ENCODE data around the gene SLC22A6.
"Not testable (repeated sequence)": the region's sequence is repeated elsewhere in the genome, so short reads cannot be mapped to it uniquely, and the experiment has no call there.

The SLC22A6 gene

DNA sequence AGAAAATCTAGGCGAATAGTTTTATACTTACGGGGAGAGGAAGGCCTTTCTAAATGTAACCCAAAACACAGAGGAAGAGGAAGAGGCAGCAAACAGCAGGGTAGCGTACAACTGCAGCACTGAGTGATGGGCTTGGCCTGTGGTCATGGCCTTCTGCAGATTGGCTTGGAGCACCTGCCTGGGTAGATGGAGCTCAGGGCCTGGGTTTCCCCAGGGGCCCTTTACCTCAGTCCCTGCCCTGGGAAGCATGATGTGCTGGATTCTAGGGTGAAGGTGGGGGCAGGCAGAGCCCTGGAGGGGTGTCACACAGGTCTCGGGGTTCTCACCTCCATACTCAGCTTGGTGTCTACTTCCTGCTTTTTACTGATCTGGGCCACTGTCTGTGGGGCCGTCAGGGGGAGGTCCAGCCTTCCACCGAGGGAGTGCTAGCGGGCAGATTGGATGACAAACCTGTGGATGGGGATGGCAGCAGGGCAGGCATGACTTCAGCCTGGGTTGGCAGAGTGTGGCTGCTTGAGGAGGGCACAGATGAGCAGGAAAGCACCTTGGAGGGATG is 35.9 kb downstream of the SLC22A6 start:
- DNase-seq (ENCODE audit: low spot score), result no peak

DNA sequence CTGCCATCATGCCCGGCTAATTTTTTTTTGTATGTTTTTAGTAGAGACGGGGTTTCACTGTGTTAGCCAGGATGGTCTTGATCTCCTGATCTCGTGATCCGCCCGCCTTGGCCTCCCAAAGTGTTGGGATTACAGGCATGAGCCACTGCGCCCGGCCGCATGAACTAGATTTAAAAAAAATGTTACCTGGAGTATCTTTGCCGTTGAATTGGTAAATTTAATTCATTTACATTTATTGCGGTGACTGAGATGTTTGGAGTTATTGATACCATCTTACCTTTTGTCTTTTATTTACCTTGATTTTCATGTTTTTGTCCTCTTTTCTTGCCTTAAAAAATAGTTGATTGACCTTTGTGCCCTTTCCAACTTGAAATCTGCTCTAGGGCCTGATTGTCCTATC is 39.2 kb downstream of the SLC22A6 start:
- not testable (repeated sequence) for DNase-seq (ENCODE audit: low spot score)

More for the DNA sequence above, 35.9 kb downstream of the SLC22A6 start:
- no peak for TF ChIP-seq CTCF (IDR thresholded peaks at IDR 0.05; ENCODE audit: extremely low read depth, missing control alignments)

GRCh38 chr11:62937528-62937927 is 47.2 kb downstream of the SLC22A6 start:
- not testable (repeated sequence) for DNase-seq (ENCODE audit: low spot score)

DNA sequence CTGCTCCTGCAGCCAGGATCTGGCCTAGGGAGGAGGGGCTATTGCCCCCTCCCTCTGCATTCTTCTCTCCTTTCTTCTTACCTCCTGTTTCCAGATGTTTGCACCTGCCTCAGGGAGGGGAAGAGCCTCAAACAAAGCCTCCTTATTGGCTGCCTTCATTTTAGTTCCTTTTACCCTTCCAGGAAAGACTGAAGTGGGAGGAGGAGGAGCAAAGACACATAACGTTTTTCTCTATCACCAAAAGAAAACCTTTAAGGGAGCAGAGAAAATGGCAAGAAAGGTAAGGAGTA is 50.3 kb downstream of the SLC22A6 start:
- no peak for DNase-seq (ENCODE audit: low spot score)
- no peak for TF ChIP-seq CTCF (IDR thresholded peaks at IDR 0.05; ENCODE audit: extremely low read depth, missing control alignments)

DNA sequence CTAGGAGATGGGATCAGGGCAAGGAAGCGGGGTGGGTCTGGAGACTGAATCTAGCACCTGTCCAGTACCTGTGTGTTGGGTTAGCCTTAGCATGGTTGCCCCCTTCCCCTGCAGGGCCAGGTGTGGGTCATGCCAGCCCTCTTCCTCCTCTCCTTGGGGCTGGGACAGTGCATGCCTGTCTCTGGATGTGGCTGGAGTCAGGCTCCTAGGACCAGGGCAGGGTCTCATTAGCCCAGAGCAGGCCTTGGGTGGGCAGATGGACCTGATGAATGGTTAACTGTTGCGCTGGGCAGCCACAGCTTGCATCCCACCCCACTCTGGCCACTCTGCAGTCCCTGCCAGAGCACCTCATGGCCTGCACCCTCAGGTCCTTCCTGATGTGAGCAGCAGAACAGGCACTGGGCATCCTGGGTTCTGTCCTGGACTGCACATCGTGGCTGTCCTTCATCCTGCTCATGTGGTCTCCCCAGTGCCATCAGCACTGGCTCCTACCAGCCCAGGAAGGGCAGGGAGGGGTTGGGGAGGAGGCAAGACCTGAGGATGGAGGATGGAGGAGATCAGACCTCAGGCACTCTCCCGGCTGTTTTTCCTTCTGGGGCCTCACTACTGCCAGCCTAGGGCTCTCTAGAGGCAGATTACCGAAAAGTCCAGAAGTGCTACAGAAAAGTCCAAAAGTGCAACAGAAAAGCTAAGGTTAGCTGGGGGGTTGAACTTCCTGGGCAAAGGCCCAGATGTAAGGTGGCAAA is 50.8 kb downstream of the SLC22A6 start:
- no peak for TF ChIP-seq CTCF (IDR thresholded peaks at IDR 0.05; ENCODE audit: extremely low read depth, missing control alignments)
- DNase-seq (ENCODE audit: low spot score), result no peak

DNA sequence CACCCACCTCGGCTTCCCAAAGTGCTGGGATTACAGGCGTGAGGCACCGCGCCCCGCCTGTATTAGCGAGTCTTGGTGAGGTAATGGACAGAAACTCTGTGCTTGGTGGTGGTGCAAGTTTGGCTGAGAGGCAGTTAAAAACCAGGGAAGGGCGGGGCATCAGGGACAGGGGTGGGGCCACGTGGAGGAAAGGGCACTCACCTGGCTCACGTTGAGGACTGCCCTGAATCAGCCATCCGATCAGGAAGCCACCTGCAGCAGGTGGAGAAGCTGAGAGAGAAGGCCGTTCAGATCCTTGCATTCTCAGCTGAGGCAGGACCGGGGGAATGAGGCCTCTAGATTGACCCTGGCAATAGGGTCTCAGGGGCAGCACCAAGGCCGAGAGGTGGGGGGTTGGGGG is 51.5 kb downstream of the SLC22A6 start:
- DNase-seq (ENCODE audit: low spot score), result no peak
- TF ChIP-seq CTCF (IDR thresholded peaks at IDR 0.05; ENCODE audit: extremely low read depth, missing control alignments), result no peak

DNA sequence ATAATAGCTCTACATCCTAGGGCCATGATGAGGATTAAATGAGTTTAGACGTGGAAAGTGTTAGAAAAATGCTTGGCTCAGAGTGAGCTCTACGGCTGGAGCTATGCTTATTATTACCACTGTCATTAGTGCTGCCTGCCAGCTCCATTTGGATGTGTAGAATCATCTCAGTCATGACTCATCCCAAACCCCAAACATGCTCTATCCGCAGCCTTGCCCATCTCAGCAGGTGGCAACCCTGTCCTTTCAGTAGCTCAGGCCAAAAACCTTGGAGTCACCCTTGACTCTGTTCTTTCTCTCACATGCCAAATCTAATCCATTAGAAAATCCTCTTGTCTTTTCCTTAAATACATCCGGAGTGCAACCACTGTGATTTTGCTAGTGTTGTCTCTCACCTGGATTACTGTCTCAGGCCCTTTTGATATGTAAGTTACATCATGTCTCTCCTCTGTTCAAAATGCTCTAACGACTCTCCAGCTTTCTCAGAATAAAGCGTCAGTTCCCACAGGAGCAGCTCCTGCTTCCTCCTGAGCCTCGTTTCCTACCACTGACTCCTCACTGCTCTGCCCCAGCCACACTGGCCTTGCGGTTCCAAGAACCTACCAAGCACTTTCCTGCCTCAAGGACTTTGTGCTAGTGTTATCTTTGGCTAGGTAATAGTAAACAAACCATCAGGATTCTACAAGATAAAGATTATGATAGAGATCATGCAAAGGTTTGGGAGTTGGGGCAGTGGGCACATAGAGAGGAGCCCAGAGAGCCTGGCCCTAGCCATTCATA is 53.1 kb downstream of the SLC22A6 start:
- no peak for DNase-seq (ENCODE audit: low spot score)

More for the DNA sequence above, 53.1 kb downstream of the SLC22A6 start:
- no peak for TF ChIP-seq CTCF (IDR thresholded peaks at IDR 0.05; ENCODE audit: extremely low read depth, missing control alignments)
